ENCODE data around the gene ECE1.

- TF ChIP-seq CTCF (IDR thresholded peaks at IDR 0.05) (no peak), POLR2A (IDR thresholded peaks at IDR 0.05) (no peak)
Observed at GRCh38 chr1:21280482-21280881, 9.8 kb downstream of the ECE1 start.

Measured in heart left ventricle (tissue), 13 donors.